IMR-90 (cell line): Measurements from ENCODE around the gene GGTLC2. TPM values are rescaled to one million over a fixed set of nuclear protein-coding genes. Genes with fewer than 3 reads are reported as not detected.

Experiments
- ATAC-seq: fragments of 200-7000 bp; cut with Tn5 transposase; 2 replicates; pipeline ENCODE4 v1.9.1; 2020; ENCODE audit warnings: low read depth, mild to moderate bottlenecking, moderate library complexity
- BruUV-seq: library from RNA; stranded (reverse); fragments of 400-500 nt; replicated peaks from 2 replicates; lab custom pipeline; 2021; lab: Mats Ljungman, UMichigan
- CTCF ChIA-PET: fragments of 300-600 bp; formaldehyde crosslinking; extraction: SDS; loops from one replicate; lab custom pipeline; 2021; ENCODE audit warnings: antibody characterized with exemption; lab: Yijun Ruan, JAX
- POLR2A ChIA-PET: fragments of 300-600 bp; sonication (Branson Sonifier 250); formaldehyde crosslinking; loops from one replicate; lab custom pipeline; 2022; ENCODE audit warnings: antibody characterized with exemption; ENCODE audit not compliant: unreplicated experiment; lab: Charles Lee
- DNase-seq: peaks from one replicate; pipeline ENCODE4 v3.0.0; 2013
- H2AFZ ChIP-seq: replicated peaks from 2 replicates; pipeline ENCODE3; 2013; ENCODE audit warnings: low read length, mild to moderate bottlenecking; ENCODE audit not compliant: poor library complexity
- H2AK5ac ChIP-seq: 2 replicates; pipeline ENCODE4 v1.6.1; 2013; ENCODE audit warnings: low read depth, low read length, inconsistent platforms
- H2AK9ac ChIP-seq: replicated peaks from 2 replicates; pipeline ENCODE3; 2013; ENCODE audit warnings: mild to moderate bottlenecking, low read depth, low read length, moderate library complexity; ENCODE audit not compliant: poor library complexity
- H2BK120ac ChIP-seq: 2 replicates; pipeline ENCODE4 v1.6.1; 2013; ENCODE audit warnings: low read depth, low read length, inconsistent platforms
- H2BK15ac ChIP-seq: 3 replicates; pipeline ENCODE4 v1.6.1; 2013; ENCODE audit warnings: low read depth, low read length, inconsistent platforms
- H2BK20ac ChIP-seq: 2 replicates; pipeline ENCODE4 v1.6.1; 2013; ENCODE audit warnings: low read depth, mild to moderate bottlenecking, inconsistent platforms, low read length, moderate library complexity
- H2BK5ac ChIP-seq: 2 replicates; pipeline ENCODE4 v1.6.1; 2013; ENCODE audit warnings: mild to moderate bottlenecking, low read depth, low read length, inconsistent platforms; ENCODE audit not compliant: poor library complexity, severe bottlenecking
- H3K14ac ChIP-seq: replicated peaks from 2 replicates; pipeline ENCODE4 v1.6.1; 2013; ENCODE audit warnings: low read depth, low read length, inconsistent platforms
- H3K18ac ChIP-seq: 2 replicates; pipeline ENCODE4 v1.6.1; 2013; ENCODE audit warnings: low read depth, low read length, control low read depth
- H3K23ac ChIP-seq: 2 replicates; pipeline ENCODE4 v1.6.1; 2013; ENCODE audit warnings: low read depth, low read length, inconsistent platforms
- H3K27ac ChIP-seq: 2 replicates; pipeline ENCODE4 v1.5.1; 2013; ENCODE audit warnings: mild to moderate bottlenecking, control low read depth, low read length; ENCODE audit not compliant: insufficient read depth
- H3K27me3 ChIP-seq: 2 replicates; pipeline ENCODE4 v1.6.1; 2013; ENCODE audit warnings: low read length; ENCODE audit not compliant: control insufficient read depth, insufficient read depth
- H3K36me3 ChIP-seq: 2 replicates; pipeline ENCODE4 v1.6.1; 2013; ENCODE audit warnings: low read length, mixed read lengths; ENCODE audit not compliant: control insufficient read depth, insufficient read depth
- H3K4ac ChIP-seq: 2 replicates; pipeline ENCODE4 v1.6.1; 2013; ENCODE audit warnings: low read depth, low read length, inconsistent platforms
- H3K4me1 ChIP-seq: 2 replicates; pipeline ENCODE4 v1.6.1; 2013; ENCODE audit warnings: low read length, mixed read lengths; ENCODE audit not compliant: control insufficient read depth, insufficient read depth
- H3K4me2 ChIP-seq: 2 replicates; pipeline ENCODE4 v1.6.1; 2013; ENCODE audit warnings: low read depth, mild to moderate bottlenecking, control low read depth, low read length, moderate library complexity
- H3K4me3 ChIP-seq: 2 replicates; pipeline ENCODE4 v1.5.1; 2013; ENCODE audit warnings: low read depth, mild to moderate bottlenecking, control low read depth, low read length, moderate library complexity; ENCODE audit not compliant: insufficient read depth
- H3K56ac ChIP-seq: 2 replicates; pipeline ENCODE4 v1.6.1; 2013; ENCODE audit warnings: low read length, inconsistent platforms; ENCODE audit not compliant: insufficient read depth; ENCODE audit errors: extremely low read depth
- H3K79me1 ChIP-seq, 2 experiments: 2 replicates each; pipeline ENCODE4 v1.6.1; 2013; ENCODE audit warnings: low read length in 2 of 2, inconsistent platforms in 1 of 2, low read depth in 1 of 2
- H3K9ac ChIP-seq: 2 replicates; pipeline ENCODE4 v1.6.1; 2013; ENCODE audit warnings: low read depth, low read length, control low read depth
- H3K9me1 ChIP-seq: 2 replicates; pipeline ENCODE4 v1.6.1; 2013; ENCODE audit warnings: low read length, inconsistent platforms; ENCODE audit not compliant: insufficient read depth
- H3K9me3 ChIP-seq: 2 replicates; pipeline ENCODE4 v1.6.1; 2013; ENCODE audit warnings: low read length; ENCODE audit not compliant: control insufficient read depth, insufficient read depth
- H4K20me1 ChIP-seq: 2 replicates; pipeline ENCODE4 v1.6.1; 2013; ENCODE audit warnings: low read length, inconsistent platforms; ENCODE audit not compliant: insufficient read depth
- H4K5ac ChIP-seq: 2 replicates; pipeline ENCODE4 v1.6.1; 2013; ENCODE audit warnings: mild to moderate bottlenecking, low read depth, low read length, control low read depth
- H4K8ac ChIP-seq, 2 experiments: 2 replicates each; pipeline ENCODE4 v1.6.1; 2013; ENCODE audit warnings: low read depth in 2 of 2, low read length in 2 of 2, control low read depth in 1 of 2, inconsistent platforms in 1 of 2
- H4K91ac ChIP-seq: 2 replicates; pipeline ENCODE4 v1.6.1; 2013; ENCODE audit warnings: low read depth, low read length, inconsistent platforms; ENCODE audit not compliant: insufficient read depth
- CEBPB ChIP-seq: IDR thresholded peaks from 2 replicates; pipeline ENCODE4 v1.6.1; 2012; ENCODE audit warnings: low read depth, low read length, improper control_type of control experiment
- MAFK ChIP-seq: IDR thresholded peaks from 2 replicates; pipeline ENCODE4 v1.6.1; 2012; ENCODE audit warnings: low read depth, low read length, improper control_type of control experiment
- RCOR1 ChIP-seq: IDR thresholded peaks from 2 replicates; pipeline ENCODE4 v1.6.1; 2012; ENCODE audit warnings: mild to moderate bottlenecking, low read length, improper control_type of control experiment; ENCODE audit not compliant: insufficient replicate concordance
- WGBS, 2 experiments: methylation state at CpG; one replicate each; pipeline versions ENCODE4 v1.1.5 to v1.1.7; 2013; ENCODE audit warnings: missing lambda C conversion rate in 2 of 2; ENCODE audit not compliant: insufficient read length in 1 of 2; ENCODE audit errors: extremely low coverage in 2 of 2; 5-methylcytosine and 5-hydroxymethylcytosine counted together
- dilution Hi-C: fragments of 300-500 bp; cut with HindIII; formaldehyde crosslinking; loops from one replicate; pipeline ENCODE4 v1.14.3; 2018; ENCODE audit warnings: low sequenced_read_pairs; ENCODE audit not compliant: unreplicated experiment
- in situ Hi-C: fragments of 300-500 bp; cut with MboI; formaldehyde crosslinking; loops from 3 replicates; pipeline ENCODE4 v1.14.3; 2019; ENCODE audit warnings: low sequenced_read_pairs, inconsistent platforms, mixed read lengths
- intact Hi-C: fragments of 100-400 bp; cut with micrococcal nuclease; formaldehyde crosslinking; loops from 2 replicates; pipeline ENCODE4 v1.10.0; 2022
- polyA plus RNA-seq, 3 experiments: library from polyadenylated mRNA; depleted of rRNA; stranded (reverse); fragments of >200 nt; gene quantifications; 2 replicates each; pipeline ENCODE4 v1.2.3, GENCODE V29; 2012; ENCODE audit warnings: low replicate concordance in 1 of 3
- total RNA-seq: library from RNA; depleted of rRNA; stranded (reverse); fragments of >200 nt; gene quantifications from 2 replicates; pipeline ENCODE4 v1.2.3, GENCODE V29; 2012

GGTLC2 gene
- total and polyA plus RNA-seq, 2 of the 4 experiments (the other 2 are of a cell fraction) = 0.09 TPM; not detected in 1

DNA sequence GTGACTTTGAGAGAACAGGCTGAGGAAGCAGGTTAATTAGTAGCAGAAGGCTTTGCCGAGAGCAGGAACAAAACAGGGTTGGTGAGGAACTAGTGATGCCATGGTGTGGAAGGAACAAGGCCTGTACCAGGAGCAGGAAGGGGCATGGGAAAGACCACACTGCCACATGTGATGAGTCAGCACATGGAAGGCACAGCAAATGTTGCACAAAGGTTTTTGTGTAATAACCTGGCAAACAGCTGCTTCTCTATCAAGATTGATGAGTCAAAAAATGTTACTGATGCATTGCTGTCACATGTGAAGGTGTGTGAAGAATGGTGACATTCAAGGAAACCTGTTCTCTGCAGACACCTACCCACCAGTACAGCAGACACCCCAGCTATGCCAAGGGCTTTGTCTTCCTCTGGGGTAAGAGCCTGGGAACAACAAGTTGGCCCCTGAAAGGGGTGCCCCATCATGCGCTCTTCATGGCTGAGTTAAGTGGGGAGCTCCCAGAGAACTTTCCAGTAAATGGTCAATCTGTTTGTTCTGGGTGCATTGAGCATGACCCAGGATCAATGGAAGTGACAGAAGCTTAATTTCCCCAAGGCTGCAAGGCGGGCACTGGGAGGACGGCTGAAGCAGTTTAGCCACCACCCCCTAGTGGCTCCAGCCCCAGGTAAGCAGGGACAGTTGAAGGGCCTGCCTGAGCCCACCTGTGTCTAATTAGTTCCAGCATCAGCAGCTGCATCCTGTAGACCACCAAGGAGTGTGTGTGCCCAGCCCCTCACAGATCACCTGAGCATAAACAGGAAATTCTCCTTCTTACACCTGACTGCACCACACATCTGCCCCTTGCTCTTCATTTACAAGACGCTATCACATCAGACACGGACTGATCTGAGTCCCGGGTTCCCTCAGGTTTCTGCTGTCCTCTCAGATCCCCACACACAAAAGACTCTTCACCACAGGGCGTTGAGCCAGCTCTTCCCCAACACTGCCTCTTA, 47.6 kb downstream of the GGTLC2 start:
- no peaks in the 10 kb centered on the region; the same call in 1 of the 2 replicates for H3K9me1 ChIP-seq
- H3K4ac ChIP-seq = no peak overlapping the region
- in situ Hi-C loops (no loop called here), intact Hi-C loops (no loop called here), dilution Hi-C loops (no loop called here)
- H3K36me3 ChIP-seq = no peaks in the 10 kb centered on the region
- no peak for ATAC-seq
- peaks cover 5% of the 10 kb centered on the region for H3K4me1 ChIP-seq
- no peak overlapping the region for H2BK20ac ChIP-seq
- POLR2A ChIA-PET = no interaction called here
- no peak overlapping the region for H2AFZ ChIP-seq
- H3K14ac ChIP-seq = no peak overlapping the region
- no peak for DNase-seq
- H2BK15ac ChIP-seq = no peak overlapping the region
- no peak overlapping the region for H2BK5ac ChIP-seq
- no TSS peak for BruUV-seq
- no peak overlapping the region for H4K91ac ChIP-seq
- CTCF ChIA-PET = no interaction called here
- H3K56ac ChIP-seq = no peak overlapping the region
- no peaks in the 10 kb centered on the region; the same call in none of the 2 replicates for H3K27me3 ChIP-seq
- peak overlapping the region; percentile 37 for H2AK9ac ChIP-seq
- H2BK120ac ChIP-seq = no peak overlapping the region
- H3K9ac ChIP-seq = no peak overlapping the region
- no peaks in the 10 kb centered on the region for H4K20me1 ChIP-seq
- peak; percentile 29; the same call in 1 of the 2 replicates for TF ChIP-seq CEBPB
- no peak for TF ChIP-seq RCOR1
- peak; percentile 85 for TF ChIP-seq MAFK
- H3K27ac ChIP-seq = no peak overlapping the region
- no peak overlapping the region for H4K5ac ChIP-seq
- H3K4me3 ChIP-seq = no peak overlapping the region
- no peak overlapping the region for H3K4me2 ChIP-seq
- no peak overlapping the region for H2AK5ac ChIP-seq
- H3K79me1 ChIP-seq = no peaks in the 10 kb centered on the region
- no peaks in the 10 kb centered on the region for H3K9me3 ChIP-seq
- no peak overlapping the region for H4K8ac ChIP-seq
- H3K18ac ChIP-seq = no peak overlapping the region
- 77% methylated on average over 5 of the region's 8 CpGs; no CpG with 5 or more reads in 1 of the 2 experiments for WGBS, 2 experiments
- H3K23ac ChIP-seq = no peak overlapping the region
